ENCODE data around the gene ATP9B.

ATP9B gene

DNA sequence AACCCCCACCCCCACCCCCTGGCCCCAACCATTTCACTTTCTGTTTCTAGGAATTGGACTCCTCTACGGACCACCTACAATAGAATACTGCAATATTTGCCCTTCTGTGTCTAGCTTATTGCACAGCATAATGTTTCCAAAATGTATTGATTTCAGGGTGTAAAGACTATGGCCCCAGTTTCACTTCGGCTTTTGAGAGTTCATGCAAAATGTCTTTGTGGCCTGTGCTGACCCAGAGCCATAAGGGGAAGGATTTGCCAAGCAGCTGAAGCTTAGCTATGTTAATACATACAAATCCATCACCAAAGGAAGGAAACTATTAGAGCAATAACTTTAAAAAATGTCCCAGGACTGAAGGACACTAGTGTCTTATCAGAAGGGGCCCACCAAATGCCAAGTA, 11.2 kb upstream of the ATP9B start:
- no peak overlapping the region for H3K4me3 ChIP-seq (ENCODE audit: low read length)
- TF ChIP-seq, protein P1, sequence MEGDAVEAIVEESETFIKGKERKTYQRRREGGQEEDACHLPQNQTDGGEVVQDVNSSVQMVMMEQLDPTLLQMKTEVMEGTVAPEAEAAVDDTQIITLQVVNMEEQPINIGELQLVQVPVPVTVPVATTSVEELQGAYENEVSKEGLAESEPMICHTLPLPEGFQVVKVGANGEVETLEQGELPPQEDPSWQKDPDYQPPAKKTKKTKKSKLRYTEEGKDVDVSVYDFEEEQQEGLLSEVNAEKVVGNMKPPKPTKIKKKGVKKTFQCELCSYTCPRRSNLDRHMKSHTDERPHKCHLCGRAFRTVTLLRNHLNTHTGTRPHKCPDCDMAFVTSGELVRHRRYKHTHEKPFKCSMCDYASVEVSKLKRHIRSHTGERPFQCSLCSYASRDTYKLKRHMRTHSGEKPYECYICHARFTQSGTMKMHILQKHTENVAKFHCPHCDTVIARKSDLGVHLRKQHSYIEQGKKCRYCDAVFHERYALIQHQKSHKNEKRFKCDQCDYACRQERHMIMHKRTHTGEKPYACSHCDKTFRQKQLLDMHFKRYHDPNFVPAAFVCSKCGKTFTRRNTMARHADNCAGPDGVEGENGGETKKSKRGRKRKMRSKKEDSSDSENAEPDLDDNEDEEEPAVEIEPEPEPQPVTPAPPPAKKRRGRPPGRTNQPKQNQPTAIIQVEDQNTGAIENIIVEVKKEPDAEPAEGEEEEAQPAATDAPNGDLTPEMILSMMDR (IDR thresholded peaks at IDR 0.05; ENCODE audit: insufficient read depth, low read depth, low read length, missing control alignments): no peak
- DNase-seq (ENCODE audit: low read depth): no peak

DNA sequence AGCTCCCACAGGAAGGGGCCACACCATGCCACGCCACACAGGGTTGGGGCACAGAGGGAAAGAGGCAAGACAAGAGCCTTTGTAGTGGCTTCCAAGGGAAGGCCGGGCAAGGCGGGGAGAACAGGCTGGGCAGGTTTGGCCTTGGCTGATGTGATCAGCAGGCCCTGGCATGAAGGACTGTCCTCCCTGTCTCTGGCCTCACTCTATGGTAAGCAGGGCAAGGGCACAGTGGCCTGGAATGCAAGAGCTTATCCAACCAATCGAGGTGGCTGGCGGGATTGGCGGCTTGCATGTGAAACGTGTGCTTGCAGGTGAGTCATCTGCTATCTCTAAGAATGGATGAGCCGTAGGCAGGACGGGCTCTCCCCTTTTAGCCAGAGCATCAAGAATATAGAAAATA, 6.4 kb upstream of the ATP9B start:
- peak; percentile 97 for DNase-seq (ENCODE audit: low read depth)
- TF ChIP-seq, protein P1 (IDR thresholded peaks at IDR 0.05; ENCODE audit: insufficient read depth, low read depth, low read length, missing control alignments): no peak
- H3K4me3 ChIP-seq (ENCODE audit: low read length): no peak overlapping the region

DNA sequence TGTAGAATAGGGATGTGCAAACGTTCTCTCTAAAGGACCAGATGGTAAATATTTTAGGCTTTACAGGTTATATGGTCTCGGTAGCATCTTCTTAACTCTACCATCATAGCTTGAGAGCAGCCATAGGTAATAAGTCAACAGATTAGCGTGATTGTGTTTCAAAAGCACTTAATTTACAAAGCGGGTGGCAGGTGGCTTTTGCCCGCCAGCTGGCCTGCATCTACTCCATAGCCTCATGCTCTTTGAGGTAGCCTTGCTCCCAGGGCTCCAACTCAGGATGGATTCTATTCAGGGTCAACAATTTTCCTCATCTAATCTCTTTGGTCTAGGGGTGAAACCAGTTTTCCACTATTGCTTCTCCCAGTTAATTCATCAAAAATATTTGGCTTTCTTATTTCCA, 5.0 kb upstream of the ATP9B start:
- no peak for DNase-seq (ENCODE audit: low read depth)
- H3K4me3 ChIP-seq (ENCODE audit: low read length): no peak overlapping the region
- TF ChIP-seq, protein P1 (IDR thresholded peaks at IDR 0.05; ENCODE audit: insufficient read depth, low read depth, low read length, missing control alignments): no peak

DNA sequence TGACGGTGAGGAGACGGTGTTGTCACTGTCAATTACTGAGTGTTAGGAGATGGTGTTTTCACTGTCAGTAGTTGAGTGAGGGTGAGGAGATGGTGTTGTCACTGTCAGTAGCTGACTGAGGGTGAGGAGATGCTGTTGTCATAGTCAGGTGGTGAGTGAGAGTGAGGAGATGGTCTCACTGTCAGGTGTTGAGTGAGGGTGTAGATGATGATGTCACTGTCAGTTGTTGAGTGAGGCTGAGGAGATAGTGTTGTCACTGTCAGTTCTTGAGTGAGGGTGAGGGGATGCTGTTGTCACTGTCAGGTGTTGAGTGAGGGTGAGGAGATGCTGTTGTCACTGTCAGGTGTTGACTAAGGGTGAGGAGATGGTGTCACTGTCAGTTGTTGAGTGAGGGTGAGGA, 3.4 kb upstream of the ATP9B start:
- TF ChIP-seq, protein P1 (IDR thresholded peaks at IDR 0.05; ENCODE audit: insufficient read depth, low read depth, low read length, missing control alignments): no peak
- H3K4me3 ChIP-seq (ENCODE audit: low read length): no peak overlapping the region
- DNase-seq (ENCODE audit: low read depth): no peak

DNA sequence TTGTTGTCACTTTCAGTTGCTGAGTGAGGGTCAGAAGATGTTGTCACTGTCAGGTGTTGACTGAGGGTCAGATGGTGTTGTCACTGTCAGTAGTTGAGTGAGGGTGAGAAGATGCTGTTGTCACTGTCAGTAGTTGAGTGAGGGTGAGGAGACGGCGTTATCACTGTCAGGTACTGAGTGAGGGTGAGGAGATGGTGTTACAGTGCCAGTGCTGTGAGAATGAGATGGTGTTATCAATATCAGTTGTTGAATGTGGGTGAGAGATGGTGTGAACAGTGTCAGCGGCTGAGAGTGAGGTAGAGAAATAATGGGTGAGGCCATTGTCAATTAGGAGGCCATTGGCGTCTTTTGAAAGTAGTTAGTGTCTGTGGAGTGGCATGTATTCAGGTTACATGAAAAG, 1.6 kb upstream of the ATP9B start:
- H3K4me3 ChIP-seq (ENCODE audit: low read length): no peak overlapping the region
- TF ChIP-seq, protein P1 (IDR thresholded peaks at IDR 0.05; ENCODE audit: insufficient read depth, low read depth, low read length, missing control alignments): no peak
- no peak for DNase-seq (ENCODE audit: low read depth)

DNA sequence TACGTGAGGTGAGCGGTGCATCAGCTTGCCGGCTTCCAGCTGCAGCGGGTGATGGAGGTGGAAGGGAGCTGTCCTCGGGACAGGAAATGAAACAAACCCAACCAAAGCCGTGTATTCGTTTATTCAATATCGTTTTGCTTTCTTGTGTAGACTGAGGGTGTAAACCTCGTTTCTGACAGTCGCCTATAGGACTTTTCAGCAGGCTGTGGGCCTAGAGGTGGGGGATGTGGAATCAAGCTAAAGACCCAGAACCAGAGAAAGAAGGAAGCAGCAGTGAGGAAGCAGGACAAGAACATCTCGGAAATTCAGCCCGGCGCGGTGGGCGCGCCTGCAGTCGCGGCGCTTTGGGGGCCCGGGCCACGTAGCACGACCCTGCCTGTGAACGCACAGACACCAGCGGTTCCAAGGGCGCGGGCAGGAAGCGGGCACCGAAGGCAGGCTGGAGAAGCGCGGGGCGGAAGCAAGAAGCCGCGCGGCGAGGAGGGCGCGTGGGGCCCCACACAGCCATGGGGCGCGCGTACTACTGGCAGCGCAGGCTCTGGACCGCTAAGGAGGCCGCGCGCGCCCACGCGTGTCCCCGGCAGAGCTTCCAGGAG, 755 bp upstream of the ATP9B start:
- DNase-seq (ENCODE audit: low read depth): peak; percentile 15
- peak overlapping the region; percentile 49 for H3K4me3 ChIP-seq (ENCODE audit: low read length)
- TF ChIP-seq, protein P1 (IDR thresholded peaks at IDR 0.05; ENCODE audit: insufficient read depth, low read depth, low read length, missing control alignments): no peak

DNA sequence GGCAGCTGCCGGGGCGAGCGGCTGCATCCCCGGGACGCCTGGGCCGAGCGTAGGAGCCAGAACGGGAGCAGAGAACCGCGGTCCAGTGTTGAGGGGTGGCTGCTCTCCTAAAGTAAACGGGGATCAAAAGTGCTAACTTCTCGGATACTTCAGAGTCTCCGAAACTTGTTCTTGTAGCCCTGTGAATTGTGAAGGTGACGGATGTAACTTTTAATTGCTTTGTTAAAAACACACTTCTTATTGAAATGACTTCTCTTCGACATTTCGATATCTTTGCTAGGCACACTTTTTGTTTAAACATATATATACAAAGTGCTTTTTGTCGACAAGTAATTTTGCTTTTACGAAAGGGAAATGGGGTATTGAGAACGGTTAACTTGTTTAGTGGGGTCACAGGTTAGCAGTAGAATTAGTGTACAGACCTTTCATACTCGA, 540 bp downstream of the ATP9B start:
- H3K4me3 ChIP-seq (ENCODE audit: low read length): peak overlapping the region; percentile 79
- no peak for DNase-seq (ENCODE audit: low read depth)
- TF ChIP-seq, protein P1 (IDR thresholded peaks at IDR 0.05; ENCODE audit: insufficient read depth, low read depth, low read length, missing control alignments): no peak

Measured in epithelial cell of esophagus (primary cell).